Smooth muscle cell (in vitro differentiated cells): ENCODE data around the gene CCDC179. TPM values are rescaled to one million over a fixed set of nuclear protein-coding genes. Genes with fewer than 3 reads are reported as not detected.

Experiments
- DNase-seq: peaks from one replicate; lab custom pipeline; 2025; ENCODE audit not compliant: unreplicated experiment; lab: John Stamatoyannopoulos, UW
- H2AFZ ChIP-seq: fragments of 200-600 bp; sonication (generic); 2 replicates; pipeline ENCODE4 v1.6.0; 2016; ENCODE audit warnings: antibody characterized with exemption, low read depth, mild to moderate bottlenecking
- H3F3A ChIP-seq: fragments of 200-600 bp; sonication (generic); 2 replicates; pipeline ENCODE4 v1.6.0; 2017; ENCODE audit warnings: antibody characterized with exemption, low read depth
- H3K27ac ChIP-seq: fragments of 200-600 bp; sonication (generic); 2 replicates; pipeline ENCODE4 v1.5.1; 2016; ENCODE audit warnings: low read depth, mild to moderate bottlenecking
- H3K27me3 ChIP-seq: fragments of 200-600 bp; sonication (generic); 2 replicates; pipeline ENCODE4 v1.6.1; 2016; ENCODE audit warnings: low read depth, mild to moderate bottlenecking
- H3K36me3 ChIP-seq: fragments of 200-600 bp; sonication (generic); 2 replicates; pipeline ENCODE4 v1.5.1; 2016; ENCODE audit warnings: low read depth
- H3K4me1 ChIP-seq: fragments of 200-600 bp; sonication (generic); 2 replicates; pipeline ENCODE4 v1.5.1; 2016; ENCODE audit warnings: low read depth
- H3K4me2 ChIP-seq: fragments of 200-600 bp; sonication (generic); 2 replicates; pipeline ENCODE4 v1.6.0; 2016; ENCODE audit warnings: mild to moderate bottlenecking
- H3K4me3 ChIP-seq: fragments of 200-600 bp; sonication (generic); 2 replicates; pipeline ENCODE4 v1.5.1; 2016; ENCODE audit warnings: mild to moderate bottlenecking
- H3K79me2 ChIP-seq: fragments of 200-600 bp; sonication (generic); 2 replicates; pipeline ENCODE4 v1.6.0; 2016; ENCODE audit warnings: low read depth, mild to moderate bottlenecking
- H3K9ac ChIP-seq: fragments of 200-600 bp; sonication (generic); 2 replicates; pipeline ENCODE4 v1.6.0; 2016; ENCODE audit warnings: low read depth
- H3K9me3 ChIP-seq: fragments of 200-600 bp; sonication (generic); replicated peaks from 2 replicates; pipeline ENCODE4 v1.5.1; 2016; ENCODE audit warnings: low read depth
- H4K20me1 ChIP-seq: fragments of 200-600 bp; sonication (generic); 2 replicates; pipeline ENCODE4 v1.6.0; 2016; ENCODE audit warnings: low read depth
- CTCF ChIP-seq: fragments of 200-600 bp; sonication (generic); IDR thresholded peaks from 2 replicates; pipeline ENCODE4 v1.5.1; 2017; ENCODE audit warnings: borderline replicate concordance, mild to moderate bottlenecking, antibody characterized with exemption; ENCODE audit not compliant: insufficient read depth, poor library complexity, severe bottlenecking
- WGBS: methylation state at CpG from one replicate; pipeline ENCODE4 v1.1.7; 2016; ENCODE audit warnings: low lambda C conversion rate; 5-methylcytosine and 5-hydroxymethylcytosine counted together
- polyA plus RNA-seq: library from polyadenylated mRNA; unstranded; fragments of >200 nt; fragmentation: Nextera tagmentation; extraction: Ambion mirVana; gene quantifications from 2 replicates; pipeline ENCODE4 v1.2.1, GENCODE V29; 2016
- total RNA-seq: library from RNA; depleted of rRNA; stranded (reverse); fragments of >200 nt; gene quantifications from 2 replicates; pipeline ENCODE4 v1.2.3, GENCODE V29; 2014

Gene CCDC179
- total and polyA plus RNA-seq, 2 experiments from 2014 or later = not detected

GRCh38 chr11:22859756-22860155, 518 bp downstream of the CCDC179 start:
- Histone ChIP-seq H4K20me1 (no peaks in the 10 kb centered on the region), H3K4me1 (no peaks in the 10 kb centered on the region), H3F3A (no peaks in the 10 kb centered on the region), H3K9ac (no peak overlapping the region), H3K79me2 (no peaks in the 10 kb centered on the region), H3K27ac (no peak overlapping the region), H3K4me2 (no peak overlapping the region), H3K4me3 (no peak overlapping the region), H3K27me3 (no peaks in the 10 kb centered on the region), H3K9me3 (no peaks in the 10 kb centered on the region), H2AFZ (no peak overlapping the region), H3K36me3 (no peaks in the 10 kb centered on the region)
- DNase-seq = no peak
- WGBS = 82% methylated on average over 6 of the region's 6 CpGs
- TF ChIP-seq CTCF = no peak

GRCh38 chr11:22851477-22851876, 8.8 kb downstream of the CCDC179 start:
- Histone ChIP-seq H3K9me3 (no peaks in the 10 kb centered on the region), H3K9ac (no peak overlapping the region), H3K79me2 (no peaks in the 10 kb centered on the region), H3F3A (no peaks in the 10 kb centered on the region), H3K4me1 (no peaks in the 10 kb centered on the region), H2AFZ (no peak overlapping the region), H4K20me1 (no peaks in the 10 kb centered on the region), H3K4me2 (no peak overlapping the region), H3K27me3 (no peaks in the 10 kb centered on the region), H3K36me3 (no peaks in the 10 kb centered on the region), H3K4me3 (no peak overlapping the region), H3K27ac (no peak overlapping the region)
- TF ChIP-seq CTCF = no peak
- DNase-seq = no peak

- Histone ChIP-seq H3F3A (no peaks in the 10 kb centered on the region), H3K4me3 (no peak overlapping the region), H3K36me3 (no peaks in the 10 kb centered on the region), H2AFZ (no peak overlapping the region), H3K27ac (no peak overlapping the region), H3K79me2 (no peaks in the 10 kb centered on the region), H3K4me2 (no peak overlapping the region), H3K4me1 (no peaks in the 10 kb centered on the region), H3K27me3 (no peaks in the 10 kb centered on the region), H3K9ac (no peak overlapping the region), H3K9me3 (no peaks in the 10 kb centered on the region), H4K20me1 (no peaks in the 10 kb centered on the region)
- WGBS = 80% methylated on average over 1 of the region's 1 CpG
- TF ChIP-seq CTCF = no peak
- no peak for DNase-seq
Measured at GRCh38 chr11:22846726-22847125, 13.5 kb downstream of the CCDC179 start.

- Histone ChIP-seq H3K79me2 (no peaks in the 10 kb centered on the region), H3K36me3 (no peaks in the 10 kb centered on the region), H3K4me2 (no peak overlapping the region), H3K9ac (no peak overlapping the region), H3K4me1 (peaks cover 6% of the 10 kb centered on the region), H3K27ac (no peak overlapping the region), H3K9me3 (no peaks in the 10 kb centered on the region), H2AFZ (no peak overlapping the region), H4K20me1 (no peaks in the 10 kb centered on the region), H3K27me3 (no peaks in the 10 kb centered on the region), H3F3A (no peaks in the 10 kb centered on the region), H3K4me3 (no peak overlapping the region)
- 75% methylated on average over 3 of the region's 3 CpGs for WGBS
- DNase-seq = no peak
- no peak for TF ChIP-seq CTCF
Measured at GRCh38 chr11:22832315-22833015, 27.8 kb downstream of the CCDC179 start.
